IMR-90 (cell line): ENCODE data around the gene ZDHHC19. TPM values are rescaled to one million over a fixed set of nuclear protein-coding genes. Genes with fewer than 3 reads are reported as not detected.

Experiments
- ATAC-seq: fragments of 200-7000 bp; cut with Tn5 transposase; 2 replicates; pipeline ENCODE4 v1.9.1; 2020; ENCODE audit warnings: low read depth, mild to moderate bottlenecking, moderate library complexity
- BruUV-seq: library from RNA; stranded (reverse); fragments of 400-500 nt; replicated peaks from 2 replicates; lab custom pipeline; 2021; lab: Mats Ljungman, UMichigan
- CTCF ChIA-PET: fragments of 300-600 bp; formaldehyde crosslinking; extraction: SDS; loops from one replicate; lab custom pipeline; 2021; ENCODE audit warnings: antibody characterized with exemption; lab: Yijun Ruan, JAX
- POLR2A ChIA-PET: fragments of 300-600 bp; sonication (Branson Sonifier 250); formaldehyde crosslinking; loops from one replicate; lab custom pipeline; 2022; ENCODE audit warnings: antibody characterized with exemption; ENCODE audit not compliant: unreplicated experiment; lab: Charles Lee
- DNase-seq: peaks from one replicate; pipeline ENCODE4 v3.0.0; 2013
- H2AFZ ChIP-seq: replicated peaks from 2 replicates; pipeline ENCODE3; 2013; ENCODE audit warnings: low read length, mild to moderate bottlenecking; ENCODE audit not compliant: poor library complexity
- H2AK5ac ChIP-seq: 2 replicates; pipeline ENCODE4 v1.6.1; 2013; ENCODE audit warnings: low read depth, low read length, inconsistent platforms
- H2AK9ac ChIP-seq: replicated peaks from 2 replicates; pipeline ENCODE3; 2013; ENCODE audit warnings: mild to moderate bottlenecking, low read depth, low read length, moderate library complexity; ENCODE audit not compliant: poor library complexity
- H2BK120ac ChIP-seq: 2 replicates; pipeline ENCODE4 v1.6.1; 2013; ENCODE audit warnings: low read depth, low read length, inconsistent platforms
- H2BK15ac ChIP-seq: 3 replicates; pipeline ENCODE4 v1.6.1; 2013; ENCODE audit warnings: low read depth, low read length, inconsistent platforms
- H2BK20ac ChIP-seq: 2 replicates; pipeline ENCODE4 v1.6.1; 2013; ENCODE audit warnings: low read depth, mild to moderate bottlenecking, inconsistent platforms, low read length, moderate library complexity
- H2BK5ac ChIP-seq: 2 replicates; pipeline ENCODE4 v1.6.1; 2013; ENCODE audit warnings: mild to moderate bottlenecking, low read depth, low read length, inconsistent platforms; ENCODE audit not compliant: poor library complexity, severe bottlenecking
- H3K14ac ChIP-seq: replicated peaks from 2 replicates; pipeline ENCODE4 v1.6.1; 2013; ENCODE audit warnings: low read depth, low read length, inconsistent platforms
- H3K18ac ChIP-seq: 2 replicates; pipeline ENCODE4 v1.6.1; 2013; ENCODE audit warnings: low read depth, low read length, control low read depth
- H3K23ac ChIP-seq: 2 replicates; pipeline ENCODE4 v1.6.1; 2013; ENCODE audit warnings: low read depth, low read length, inconsistent platforms
- H3K27ac ChIP-seq: 2 replicates; pipeline ENCODE4 v1.5.1; 2013; ENCODE audit warnings: mild to moderate bottlenecking, control low read depth, low read length; ENCODE audit not compliant: insufficient read depth
- H3K27me3 ChIP-seq: 2 replicates; pipeline ENCODE4 v1.6.1; 2013; ENCODE audit warnings: low read length; ENCODE audit not compliant: control insufficient read depth, insufficient read depth
- H3K36me3 ChIP-seq: 2 replicates; pipeline ENCODE4 v1.6.1; 2013; ENCODE audit warnings: low read length, mixed read lengths; ENCODE audit not compliant: control insufficient read depth, insufficient read depth
- H3K4ac ChIP-seq: 2 replicates; pipeline ENCODE4 v1.6.1; 2013; ENCODE audit warnings: low read depth, low read length, inconsistent platforms
- H3K4me1 ChIP-seq: 2 replicates; pipeline ENCODE4 v1.6.1; 2013; ENCODE audit warnings: low read length, mixed read lengths; ENCODE audit not compliant: control insufficient read depth, insufficient read depth
- H3K4me2 ChIP-seq: 2 replicates; pipeline ENCODE4 v1.6.1; 2013; ENCODE audit warnings: low read depth, mild to moderate bottlenecking, control low read depth, low read length, moderate library complexity
- H3K4me3 ChIP-seq: 2 replicates; pipeline ENCODE4 v1.5.1; 2013; ENCODE audit warnings: low read depth, mild to moderate bottlenecking, control low read depth, low read length, moderate library complexity; ENCODE audit not compliant: insufficient read depth
- H3K56ac ChIP-seq: 2 replicates; pipeline ENCODE4 v1.6.1; 2013; ENCODE audit warnings: low read length, inconsistent platforms; ENCODE audit not compliant: insufficient read depth; ENCODE audit errors: extremely low read depth
- H3K79me1 ChIP-seq, 2 experiments: 2 replicates each; pipeline ENCODE4 v1.6.1; 2013; ENCODE audit warnings: low read length in 2 of 2, inconsistent platforms in 1 of 2, low read depth in 1 of 2
- H3K9ac ChIP-seq: 2 replicates; pipeline ENCODE4 v1.6.1; 2013; ENCODE audit warnings: low read depth, low read length, control low read depth
- H3K9me1 ChIP-seq: 2 replicates; pipeline ENCODE4 v1.6.1; 2013; ENCODE audit warnings: low read length, inconsistent platforms; ENCODE audit not compliant: insufficient read depth
- H3K9me3 ChIP-seq: 2 replicates; pipeline ENCODE4 v1.6.1; 2013; ENCODE audit warnings: low read length; ENCODE audit not compliant: control insufficient read depth, insufficient read depth
- H4K20me1 ChIP-seq: 2 replicates; pipeline ENCODE4 v1.6.1; 2013; ENCODE audit warnings: low read length, inconsistent platforms; ENCODE audit not compliant: insufficient read depth
- H4K5ac ChIP-seq: 2 replicates; pipeline ENCODE4 v1.6.1; 2013; ENCODE audit warnings: mild to moderate bottlenecking, low read depth, low read length, control low read depth
- H4K8ac ChIP-seq, 2 experiments: 2 replicates each; pipeline ENCODE4 v1.6.1; 2013; ENCODE audit warnings: low read depth in 2 of 2, low read length in 2 of 2, control low read depth in 1 of 2, inconsistent platforms in 1 of 2
- H4K91ac ChIP-seq: 2 replicates; pipeline ENCODE4 v1.6.1; 2013; ENCODE audit warnings: low read depth, low read length, inconsistent platforms; ENCODE audit not compliant: insufficient read depth
- BHLHE40 ChIP-seq: fragments of 150-350 bp; IDR thresholded peaks from 2 replicates; pipeline ENCODE4 v1.6.1; 2016; ENCODE audit warnings: mild to moderate bottlenecking, low read depth, low read length
- CEBPB ChIP-seq: IDR thresholded peaks from 2 replicates; pipeline ENCODE4 v1.6.1; 2012; ENCODE audit warnings: low read depth, low read length, improper control_type of control experiment
- CHD1 ChIP-seq: IDR thresholded peaks from 2 replicates; pipeline ENCODE4 v1.6.1; 2012; ENCODE audit warnings: low read depth, low read length, improper control_type of control experiment
- ELK1 ChIP-seq: fragments of 150-350 bp; IDR thresholded peaks from 2 replicates; pipeline ENCODE4 v1.6.1; 2016; ENCODE audit warnings: low read depth, mild to moderate bottlenecking, low read length, moderate library complexity, borderline replicate concordance
- FOS ChIP-seq: fragments of 150-350 bp; IDR thresholded peaks from 2 replicates; pipeline ENCODE4 v1.6.1; 2016; ENCODE audit warnings: low read depth, low read length
- NFE2L2 ChIP-seq: fragments of 150-350 bp; IDR thresholded peaks from 2 replicates; pipeline ENCODE4 v1.6.1; 2016; ENCODE audit warnings: low read depth, mild to moderate bottlenecking, low read length
- RCOR1 ChIP-seq: IDR thresholded peaks from 2 replicates; pipeline ENCODE4 v1.6.1; 2012; ENCODE audit warnings: mild to moderate bottlenecking, low read length, improper control_type of control experiment; ENCODE audit not compliant: insufficient replicate concordance
- SMC3 ChIP-seq: fragments of 150-350 bp; IDR thresholded peaks from 2 replicates; pipeline ENCODE4 v1.6.1; 2016; ENCODE audit warnings: low read depth, mild to moderate bottlenecking, antibody characterized with exemption, low read length, moderate library complexity
- USF2 ChIP-seq: fragments of 150-350 bp; IDR thresholded peaks from 2 replicates; pipeline ENCODE4 v1.6.1; 2017; ENCODE audit warnings: mild to moderate bottlenecking, antibody characterized with exemption, low read length, low read depth
- WGBS, 2 experiments: methylation state at CpG; one replicate each; pipeline versions ENCODE4 v1.1.5 to v1.1.7; 2013; ENCODE audit warnings: missing lambda C conversion rate in 2 of 2; ENCODE audit not compliant: insufficient read length in 1 of 2; ENCODE audit errors: extremely low coverage in 2 of 2; 5-methylcytosine and 5-hydroxymethylcytosine counted together
- dilution Hi-C: fragments of 300-500 bp; cut with HindIII; formaldehyde crosslinking; loops from one replicate; pipeline ENCODE4 v1.14.3; 2018; ENCODE audit warnings: low sequenced_read_pairs; ENCODE audit not compliant: unreplicated experiment
- in situ Hi-C: fragments of 300-500 bp; cut with MboI; formaldehyde crosslinking; loops from 3 replicates; pipeline ENCODE4 v1.14.3; 2019; ENCODE audit warnings: low sequenced_read_pairs, inconsistent platforms, mixed read lengths
- intact Hi-C: fragments of 100-400 bp; cut with micrococcal nuclease; formaldehyde crosslinking; loops from 2 replicates; pipeline ENCODE4 v1.10.0; 2022
- polyA plus RNA-seq, 3 experiments: library from polyadenylated mRNA; depleted of rRNA; stranded (reverse); fragments of >200 nt; gene quantifications; 2 replicates each; pipeline ENCODE4 v1.2.3, GENCODE V29; 2012; ENCODE audit warnings: low replicate concordance in 1 of 3
- total RNA-seq: library from RNA; depleted of rRNA; stranded (reverse); fragments of >200 nt; gene quantifications from 2 replicates; pipeline ENCODE4 v1.2.3, GENCODE V29; 2012
- TF ChIP-seq, protein P1 (sequence below): conservative IDR thresholded peaks from 2 replicates; pipeline ENCODE4 v1.5.1; 2012; ENCODE audit warnings: mild to moderate bottlenecking, low read depth, low read length, improper control_type of control experiment

Gene ZDHHC19
- total and polyA plus RNA-seq, 2 of the 4 experiments (the other 2 are of a cell fraction) = 0.09 TPM; not detected in 1

GRCh38 chr3:196219970-196220311, 8.7 kb upstream of the ZDHHC19 start:
- Histone ChIP-seq H3K9me3 (no peaks in the 10 kb centered on the region), H4K5ac (no peak overlapping the region), H3K4me3 (no peak overlapping the region), H3K27ac (no peak overlapping the region), H3K4me2 (no peak overlapping the region), H2AFZ (peak overlapping the region; percentile 82), H3K56ac (no peak overlapping the region), H3K18ac (no peak overlapping the region), H3K14ac (no peak overlapping the region), H3K4ac (no peak overlapping the region), H3K23ac (no peak overlapping the region), H2AK5ac (no peak overlapping the region), H2BK120ac (no peak overlapping the region), H2BK15ac (no peak overlapping the region), H4K8ac (no peak overlapping the region), H2BK20ac (no peak overlapping the region), H3K4me1 (0 out of 2 replicates have a peak, but pooled peaks cover 2% of the 10 kb centered on the region), H2AK9ac (peak overlapping the region; percentile 50), H3K36me3 (no peaks in the 10 kb centered on the region), H4K91ac (no peak overlapping the region), H2BK5ac (no peak overlapping the region), H3K9ac (no peak overlapping the region), H3K27me3 (peaks cover 9% of the 10 kb centered on the region; the same call in 1 of the 2 replicates), H3K9me1 (0 out of 2 replicates have a peak, but pooled peaks cover 3% of the 10 kb centered on the region), H4K20me1 (no peaks in the 10 kb centered on the region; the same call in 1 of the 2 replicates), H3K79me1 (no peaks in the 10 kb centered on the region)
- CTCF ChIA-PET = no interaction called here
- POLR2A ChIA-PET = no interaction called here
- in situ Hi-C loops (no loop called here), intact Hi-C loops (no loop called here), dilution Hi-C loops (no loop called here)
- no peak for ATAC-seq
- no peak for TF ChIP-seq USF2
- no peak for TF ChIP-seq CHD1
- TF ChIP-seq CEBPB = no peak
- TF ChIP-seq BHLHE40 = no peak
- no peak for TF ChIP-seq FOS
- TF ChIP-seq, protein P1, sequence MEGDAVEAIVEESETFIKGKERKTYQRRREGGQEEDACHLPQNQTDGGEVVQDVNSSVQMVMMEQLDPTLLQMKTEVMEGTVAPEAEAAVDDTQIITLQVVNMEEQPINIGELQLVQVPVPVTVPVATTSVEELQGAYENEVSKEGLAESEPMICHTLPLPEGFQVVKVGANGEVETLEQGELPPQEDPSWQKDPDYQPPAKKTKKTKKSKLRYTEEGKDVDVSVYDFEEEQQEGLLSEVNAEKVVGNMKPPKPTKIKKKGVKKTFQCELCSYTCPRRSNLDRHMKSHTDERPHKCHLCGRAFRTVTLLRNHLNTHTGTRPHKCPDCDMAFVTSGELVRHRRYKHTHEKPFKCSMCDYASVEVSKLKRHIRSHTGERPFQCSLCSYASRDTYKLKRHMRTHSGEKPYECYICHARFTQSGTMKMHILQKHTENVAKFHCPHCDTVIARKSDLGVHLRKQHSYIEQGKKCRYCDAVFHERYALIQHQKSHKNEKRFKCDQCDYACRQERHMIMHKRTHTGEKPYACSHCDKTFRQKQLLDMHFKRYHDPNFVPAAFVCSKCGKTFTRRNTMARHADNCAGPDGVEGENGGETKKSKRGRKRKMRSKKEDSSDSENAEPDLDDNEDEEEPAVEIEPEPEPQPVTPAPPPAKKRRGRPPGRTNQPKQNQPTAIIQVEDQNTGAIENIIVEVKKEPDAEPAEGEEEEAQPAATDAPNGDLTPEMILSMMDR = no peak
- no peak for TF ChIP-seq RCOR1
- no peak for TF ChIP-seq ELK1
- TF ChIP-seq SMC3 = no peak
- TF ChIP-seq NFE2L2 = no peak
- BruUV-seq = no TSS peak
- 91% methylated on average over 9 of the region's 19 CpGs; no CpG with 5 or more reads in 1 of the 2 experiments for WGBS, 2 experiments
- DNase-seq = no peak
